CMK (cell line): Measurements from ENCODE around the gene TFAP2E.
"Not testable (repeated sequence)": the region's sequence is repeated elsewhere in the genome, so short reads cannot be mapped to it uniquely, and the experiment has no call there.

Experiments
- DNase-seq: peaks from one replicate; pipeline ENCODE4 v3.0.0-alpha.2; 2010; ENCODE audit warnings: low read depth

The TFAP2E gene

DNA sequence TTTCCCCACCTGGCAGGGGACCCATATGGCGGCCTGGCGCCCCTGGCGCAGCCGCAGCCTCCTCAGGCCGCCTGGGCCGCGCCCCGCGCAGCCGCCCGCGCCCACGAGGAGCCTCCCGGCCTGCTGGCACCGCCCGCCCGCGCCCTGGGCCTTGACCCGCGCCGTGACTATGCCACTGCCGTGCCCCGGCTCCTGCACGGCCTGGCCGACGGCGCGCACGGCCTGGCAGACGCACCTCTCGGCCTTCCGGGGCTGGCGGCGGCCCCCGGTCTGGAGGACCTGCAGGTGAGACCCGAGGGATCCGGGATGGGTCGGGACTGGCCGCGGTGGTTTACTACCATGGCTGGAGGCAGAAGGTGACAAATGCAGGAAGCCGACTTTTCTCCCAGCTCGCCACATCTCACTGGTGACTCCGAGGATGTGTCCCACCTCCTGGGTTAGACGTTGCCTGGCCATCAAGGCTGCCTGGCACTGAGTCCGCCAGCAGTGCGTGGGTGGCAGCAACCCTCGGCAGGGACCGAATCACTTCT, 1.1 kb downstream of the TFAP2E start:
- no peak for DNase-seq

DNA sequence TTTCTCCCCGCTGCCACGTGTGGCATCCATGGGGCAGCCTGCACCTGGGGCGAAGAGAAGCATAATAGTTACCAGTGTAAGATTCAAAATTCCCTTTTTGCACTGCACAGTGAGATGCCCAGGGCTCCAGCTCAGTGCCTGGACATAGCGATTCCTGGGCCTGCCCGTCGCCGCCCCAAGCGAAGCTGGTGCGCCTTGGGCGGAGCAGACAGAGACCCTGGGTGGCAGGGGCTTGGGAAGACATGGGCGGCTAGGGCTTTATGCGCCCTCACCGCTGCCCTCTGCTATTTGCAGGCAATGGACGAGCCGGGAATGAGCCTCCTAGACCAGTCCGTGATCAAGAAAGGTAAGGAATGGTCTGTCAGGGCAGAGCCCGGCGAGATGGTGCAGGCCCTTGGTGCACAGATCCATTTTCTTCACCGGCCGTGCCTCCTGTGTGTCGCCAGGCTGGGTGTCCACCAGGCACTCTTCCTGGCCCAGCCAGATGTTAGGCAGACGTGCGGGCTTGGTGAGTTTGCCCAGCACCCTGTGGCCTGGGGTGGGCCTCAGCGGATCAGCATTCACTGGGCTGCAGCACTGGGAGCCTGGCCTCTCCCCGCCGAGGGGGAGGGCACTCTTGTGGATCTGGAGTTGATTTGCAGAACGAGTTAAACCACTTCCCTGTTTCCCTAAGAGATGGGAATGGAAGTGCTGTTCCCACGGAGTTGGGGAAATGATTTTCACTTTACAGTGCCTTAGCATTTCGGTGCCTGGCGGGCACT, 1.7 kb downstream of the TFAP2E start:
- DNase-seq: no peak

DNA sequence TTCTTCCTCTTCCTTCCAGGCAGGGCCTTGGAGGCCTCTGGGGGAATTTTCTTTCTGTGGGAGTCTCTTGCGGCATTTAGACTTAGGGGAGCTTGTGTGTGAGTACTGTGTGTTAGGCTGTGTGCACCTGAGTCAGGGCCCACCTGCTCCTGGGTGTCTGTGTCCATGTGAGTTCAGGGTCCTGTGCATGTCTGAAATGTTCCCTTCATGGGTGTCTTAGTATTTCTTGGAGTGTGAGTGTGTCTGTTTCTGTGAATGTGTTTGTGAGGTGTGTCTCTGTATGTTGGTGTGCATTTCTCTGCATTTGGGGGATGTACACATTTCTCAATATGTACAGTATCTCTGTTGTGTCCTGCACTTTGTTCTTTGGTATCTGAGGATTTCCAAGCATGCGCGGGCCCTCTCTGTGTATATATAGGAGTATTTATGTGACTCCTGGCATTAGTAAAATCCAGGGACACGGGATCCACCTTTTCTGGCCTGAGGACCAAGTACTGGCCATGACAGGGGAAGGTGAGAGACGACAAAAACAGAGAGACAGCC, 2.4 kb downstream of the TFAP2E start:
- DNase-seq: no peak

DNA sequence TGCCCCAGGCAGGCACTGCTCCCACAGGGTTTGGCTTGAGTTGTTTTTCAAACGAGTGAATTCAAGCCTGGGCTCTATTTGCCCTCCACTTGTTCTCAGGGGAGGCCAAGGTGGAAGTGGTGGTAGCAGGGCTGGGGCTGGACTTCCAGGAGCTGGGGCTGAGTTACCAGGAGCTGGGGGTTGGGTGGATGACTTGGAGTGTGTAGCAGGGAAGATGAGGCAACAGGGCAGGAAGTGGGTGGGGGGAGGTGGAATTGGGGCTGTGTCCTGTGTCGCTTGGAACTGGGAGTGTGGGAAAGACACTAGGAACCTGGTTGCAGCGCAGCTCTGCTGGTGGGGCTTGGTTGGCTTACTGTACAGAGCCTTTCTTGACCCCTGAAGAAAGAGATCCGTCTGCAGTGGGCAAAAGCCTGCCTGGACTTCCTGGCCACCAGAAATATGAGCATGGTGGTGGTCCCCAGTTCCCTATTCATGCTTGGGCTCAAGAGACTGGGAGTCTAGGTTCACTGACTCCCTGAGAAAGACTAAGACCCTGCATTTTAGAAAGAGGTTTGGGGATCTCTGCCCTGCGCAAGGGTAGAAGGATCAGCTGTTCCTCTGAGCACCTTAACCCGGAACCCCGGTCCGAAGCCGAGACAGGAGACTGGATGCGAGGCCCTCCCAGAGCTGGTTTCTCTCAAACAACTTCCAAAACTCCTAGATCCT, 3.1 kb downstream of the TFAP2E start:
- DNase-seq: no peak

DNA sequence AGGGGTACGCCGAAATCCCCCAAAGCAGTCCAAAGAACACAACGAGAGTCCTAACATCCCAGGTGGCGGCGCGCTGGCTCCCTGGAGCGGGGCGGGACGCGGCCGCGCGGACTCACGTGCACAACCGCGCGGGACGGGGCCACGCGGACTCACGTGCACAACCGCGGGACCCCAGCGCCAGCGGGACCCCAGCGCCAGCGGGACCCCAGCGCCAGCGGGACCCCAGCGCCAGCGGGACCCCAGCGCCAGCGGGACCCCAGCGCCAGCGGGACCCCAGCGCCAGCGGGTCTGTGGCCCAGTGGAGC, 3.6 kb downstream of the TFAP2E start:
- DNase-seq: not testable (repeated sequence)

DNA sequence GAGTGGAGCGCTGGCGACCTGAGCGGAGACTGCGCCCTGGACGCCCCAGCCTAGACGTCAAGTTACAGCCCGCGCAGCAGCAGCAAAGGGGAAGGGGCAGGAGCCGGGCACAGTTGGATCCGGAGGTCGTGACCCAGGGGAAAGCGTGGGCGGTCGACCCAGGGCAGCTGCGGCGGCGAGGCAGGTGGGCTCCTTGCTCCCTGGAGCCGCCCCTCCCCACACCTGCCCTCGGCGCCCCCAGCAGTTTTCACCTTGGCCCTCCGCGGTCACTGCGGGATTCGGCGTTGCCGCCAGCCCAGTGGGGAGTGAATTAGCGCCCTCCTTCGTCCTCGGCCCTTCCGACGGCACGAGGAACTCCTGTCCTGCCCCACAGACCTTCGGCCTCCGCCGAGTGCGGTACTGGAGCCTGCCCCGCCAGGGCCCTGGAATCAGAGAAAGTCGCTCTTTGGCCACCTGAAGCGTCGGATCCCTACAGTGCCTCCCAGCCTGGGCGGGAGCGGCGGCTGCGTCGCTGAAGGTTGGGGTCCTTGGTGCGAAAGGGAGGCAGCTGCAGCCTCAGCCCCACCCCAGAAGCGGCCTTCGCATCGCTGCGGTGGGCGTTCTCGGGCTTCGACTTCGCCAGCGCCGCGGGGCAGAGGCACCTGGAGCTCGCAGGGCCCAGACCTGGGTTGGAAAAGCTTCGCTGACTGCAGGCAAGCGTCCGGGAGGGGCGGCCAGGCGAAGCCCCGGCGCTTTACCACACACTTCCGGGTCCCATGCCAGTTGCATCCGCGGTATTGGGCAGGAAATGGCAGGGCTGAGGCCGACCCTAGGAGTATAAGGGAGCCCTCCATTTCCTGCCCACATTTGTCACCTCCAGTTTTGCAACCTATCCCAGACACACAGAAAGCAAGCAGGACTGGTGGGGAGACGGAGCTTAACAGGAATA, 4.2 kb downstream of the TFAP2E start:
- no peak for DNase-seq

DNA sequence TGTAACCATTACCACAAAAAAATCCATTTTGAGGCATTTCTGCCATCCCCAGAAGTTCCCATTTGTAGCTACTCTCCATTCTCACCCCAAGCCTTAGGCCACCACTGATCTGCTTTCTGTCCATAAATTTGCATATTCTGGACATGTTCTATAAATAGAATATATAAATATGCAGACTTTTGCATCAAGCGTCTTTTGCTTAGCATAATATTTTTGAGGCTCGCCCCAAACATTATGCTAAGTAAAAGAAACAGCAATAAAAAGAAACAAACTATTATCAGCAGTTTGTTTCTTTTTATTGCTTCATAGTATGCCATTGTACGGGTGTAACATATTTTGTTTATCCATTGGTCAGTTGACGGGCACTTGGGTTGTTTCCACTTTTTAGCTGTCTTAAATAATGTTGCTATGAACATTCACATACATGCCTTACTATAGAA, 7.9 kb downstream of the TFAP2E start:
- no peak for DNase-seq

DNA sequence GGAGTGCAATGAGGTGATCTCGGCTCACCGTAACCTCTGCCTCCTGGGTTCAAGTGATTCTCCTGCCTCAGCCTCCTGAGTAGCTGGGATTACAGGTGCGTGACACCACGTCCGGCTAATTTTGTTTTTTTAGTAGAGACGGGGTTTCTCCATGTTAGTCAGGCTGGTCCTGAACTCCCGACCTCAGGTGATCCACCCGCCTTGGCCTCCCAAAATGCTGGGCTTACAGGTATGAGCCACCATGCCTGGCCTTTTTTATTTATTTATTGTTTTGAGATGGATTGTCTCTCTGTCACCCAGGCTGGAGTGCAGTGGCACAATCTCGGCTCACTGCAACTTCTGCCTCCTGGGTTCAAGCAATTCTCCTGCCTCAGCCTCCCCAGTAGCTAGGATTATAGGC, 8.5 kb downstream of the TFAP2E start:
- DNase-seq: not testable (repeated sequence)

DNA sequence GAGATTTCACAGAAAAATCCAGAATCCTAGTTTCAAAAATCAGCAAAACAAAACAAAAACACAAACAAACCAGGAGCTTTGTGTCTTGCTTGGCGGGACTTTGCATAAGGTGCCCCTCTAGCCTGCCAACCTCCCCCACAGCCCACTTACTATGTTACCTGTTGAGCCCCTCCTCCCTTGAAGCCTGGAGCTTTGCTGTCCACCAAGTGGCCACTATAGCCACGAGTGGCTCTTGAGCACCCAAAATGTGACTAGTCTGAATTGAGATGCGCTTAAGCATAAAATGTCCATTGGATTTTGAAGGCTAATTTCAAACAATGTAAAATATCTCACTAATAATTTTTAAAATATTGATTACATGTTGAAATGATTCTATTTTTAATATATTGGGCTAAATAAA, 12.2 kb downstream of the TFAP2E start:
- no peak for DNase-seq

DNA sequence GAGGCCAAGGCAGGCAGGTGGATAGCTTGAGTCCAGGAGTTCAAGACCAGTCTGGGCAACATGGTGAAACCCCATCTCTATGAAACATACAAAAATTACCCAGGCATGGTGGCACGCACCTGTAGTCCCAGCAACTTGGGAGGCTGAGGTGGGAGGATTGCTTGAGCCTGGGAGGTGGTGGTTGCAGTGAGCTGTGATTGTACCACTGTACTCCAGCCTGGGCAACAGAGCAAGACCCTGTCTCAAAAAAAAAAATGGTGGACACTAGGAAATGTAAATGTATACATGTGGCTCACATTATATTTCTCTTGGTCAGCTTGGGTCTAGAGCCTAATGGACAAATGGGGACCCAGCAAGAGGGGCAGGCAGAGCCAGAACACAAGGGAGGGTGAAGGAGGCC, 12.7 kb downstream of the TFAP2E start:
- DNase-seq: not testable (repeated sequence)

DNA sequence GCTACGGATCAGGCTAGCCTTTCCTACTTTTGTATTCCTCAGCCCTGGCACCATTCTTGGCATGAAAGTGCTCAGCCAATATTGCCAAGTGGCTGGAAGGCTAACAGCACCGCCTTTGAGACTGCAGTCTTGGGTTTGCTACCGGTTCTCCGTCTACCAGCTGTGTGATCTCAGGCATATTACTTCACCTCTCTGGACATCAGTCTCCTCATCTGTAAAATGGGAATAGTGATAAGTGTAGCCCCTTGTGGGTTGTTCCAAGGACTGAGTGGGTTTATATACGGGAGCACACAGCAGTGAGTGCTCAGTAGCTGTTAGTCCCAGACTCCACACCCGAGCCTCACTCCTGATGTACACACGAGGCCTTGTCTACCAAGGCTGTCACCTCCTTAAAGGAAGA, 13.7 kb downstream of the TFAP2E start:
- no peak for DNase-seq

DNA sequence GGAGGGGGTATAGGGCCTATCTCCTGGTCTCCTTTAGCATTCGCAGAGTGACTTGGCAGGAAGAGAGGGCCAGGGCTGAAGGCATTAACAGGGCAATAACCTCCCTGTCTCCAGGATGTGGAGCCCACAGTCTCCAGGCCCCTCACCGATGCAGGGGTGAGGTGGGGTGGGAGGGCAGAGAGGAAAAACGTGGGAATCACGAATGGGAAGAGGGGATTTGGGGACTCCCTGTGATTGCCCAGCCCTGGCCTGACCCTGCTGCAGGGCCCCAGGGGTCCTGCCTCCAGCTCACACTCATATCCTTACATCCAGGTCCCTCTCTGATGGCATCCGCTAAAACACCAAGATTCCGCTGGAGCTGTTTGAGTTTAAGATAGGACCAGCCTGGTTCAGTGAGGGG, 14.6 kb downstream of the TFAP2E start:
- no peak for DNase-seq

DNA sequence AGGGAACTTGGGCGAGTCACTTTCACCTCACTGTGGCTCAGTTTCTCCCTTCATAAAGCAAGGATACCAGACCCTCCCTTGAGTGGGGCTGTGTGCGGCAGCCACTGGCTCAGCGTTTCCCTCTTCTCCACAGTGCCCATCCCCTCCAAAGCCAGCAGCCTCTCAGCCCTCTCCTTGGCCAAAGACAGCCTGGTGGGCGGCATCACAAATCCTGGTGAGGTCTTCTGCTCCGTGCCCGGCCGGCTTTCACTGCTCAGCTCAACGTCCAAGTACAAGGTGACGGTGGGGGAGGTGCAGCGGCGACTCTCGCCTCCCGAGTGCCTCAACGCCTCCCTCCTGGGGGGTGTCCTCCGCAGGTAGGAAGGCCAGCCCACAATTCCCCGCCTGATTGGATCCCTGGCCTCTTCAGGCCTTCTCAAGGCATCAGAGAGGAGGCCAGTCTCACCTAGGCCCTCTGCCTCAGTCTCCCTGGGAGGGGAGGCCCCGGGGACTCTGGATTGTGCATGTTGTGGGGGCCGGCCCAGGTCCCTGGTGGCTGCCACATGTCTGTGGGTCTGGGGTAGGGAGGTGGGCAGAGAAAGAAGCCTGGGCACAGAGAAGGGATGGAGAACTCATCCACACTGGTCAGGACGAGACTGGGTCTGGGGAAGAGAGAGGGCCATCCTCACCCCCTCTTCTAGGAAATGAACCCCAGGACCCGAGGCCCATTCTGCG, 15.2 kb downstream of the TFAP2E start:
- no peak for DNase-seq

DNA sequence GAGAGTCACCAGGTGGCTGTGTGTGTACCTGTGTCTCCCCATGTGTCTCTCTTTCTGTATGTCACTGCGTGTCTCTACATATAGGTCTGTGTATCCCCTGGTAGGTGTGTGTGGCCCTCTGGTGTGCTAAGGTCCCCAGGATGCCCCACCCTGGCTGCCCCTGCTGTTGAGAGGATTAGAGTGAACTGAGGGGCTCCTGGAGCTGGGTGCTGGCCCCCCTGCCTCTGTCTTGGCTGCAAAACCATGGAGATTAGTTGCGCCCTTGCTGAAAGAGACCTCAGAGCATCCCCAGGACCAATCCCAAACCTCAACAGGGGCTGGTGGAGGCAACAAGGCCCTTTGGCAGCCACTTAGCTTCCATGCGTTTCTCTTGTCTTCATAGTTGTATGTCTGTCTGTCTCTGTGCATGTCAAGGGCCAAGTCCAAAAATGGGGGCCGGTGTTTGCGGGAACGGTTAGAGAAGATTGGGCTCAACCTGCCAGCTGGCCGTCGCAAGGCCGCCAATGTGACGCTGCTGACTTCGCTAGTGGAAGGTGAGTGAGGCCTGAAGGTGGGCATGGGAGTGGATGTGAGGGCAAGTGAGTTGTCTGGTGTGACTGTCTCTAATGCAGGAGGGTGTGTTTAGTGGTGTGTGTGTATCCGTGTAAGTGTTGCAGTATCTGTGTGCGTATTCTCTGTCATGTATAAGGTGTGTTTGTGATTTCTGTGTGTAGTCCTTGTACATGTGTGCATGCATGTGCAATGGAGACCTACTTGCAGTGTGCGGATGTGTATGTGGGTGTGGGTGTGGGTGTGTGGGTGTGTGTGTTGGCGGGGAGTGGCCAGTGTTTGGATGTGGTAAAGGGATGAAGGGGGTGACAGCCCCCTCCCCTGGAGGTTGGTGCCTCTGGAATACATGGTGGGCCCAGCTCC, 16.7 kb downstream of the TFAP2E start:
- DNase-seq: no peak

DNA sequence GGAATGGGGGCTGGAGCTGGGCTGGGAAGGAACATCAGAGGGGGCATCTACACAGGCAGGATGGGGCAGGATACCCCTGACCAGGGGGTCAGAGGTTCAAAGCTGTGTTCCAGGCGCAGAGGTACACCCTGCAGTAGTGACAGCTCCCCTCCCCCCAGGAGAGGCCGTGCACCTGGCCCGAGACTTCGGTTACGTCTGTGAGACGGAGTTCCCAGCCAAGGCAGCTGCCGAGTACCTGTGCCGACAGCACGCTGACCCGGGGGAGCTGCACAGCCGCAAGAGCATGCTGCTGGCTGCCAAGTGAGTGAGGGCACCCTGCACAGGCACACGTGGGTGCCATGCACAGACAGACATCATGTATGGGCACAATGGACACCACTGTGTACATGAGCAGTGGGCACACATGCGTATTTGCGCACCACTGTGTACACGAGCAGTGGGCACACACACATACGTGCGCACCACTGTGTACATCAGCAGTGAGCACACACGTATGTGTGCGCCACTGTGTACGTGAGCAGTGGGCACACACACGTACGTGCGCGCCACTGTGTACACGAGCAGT, 17.4 kb downstream of the TFAP2E start:
- DNase-seq: no peak

DNA sequence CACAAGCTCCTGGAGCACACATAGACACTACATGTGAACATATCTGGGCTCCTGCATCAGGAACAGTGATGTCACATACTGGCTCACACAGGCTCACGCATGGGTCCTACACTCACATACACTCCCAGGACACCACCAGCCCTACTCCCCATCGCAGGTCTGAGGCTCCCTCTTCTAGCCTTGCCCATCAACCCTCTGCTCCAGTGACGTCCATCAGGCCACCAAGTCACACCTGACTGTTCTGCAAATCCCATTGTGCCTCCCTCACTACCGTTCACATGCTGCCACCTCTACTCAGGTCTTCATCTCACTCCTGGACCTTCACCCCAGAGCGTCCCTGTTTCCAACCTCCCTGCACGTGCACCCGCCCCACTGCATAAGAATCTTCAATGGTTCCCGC, 18.1 kb downstream of the TFAP2E start:
- DNase-seq: no peak

DNA sequence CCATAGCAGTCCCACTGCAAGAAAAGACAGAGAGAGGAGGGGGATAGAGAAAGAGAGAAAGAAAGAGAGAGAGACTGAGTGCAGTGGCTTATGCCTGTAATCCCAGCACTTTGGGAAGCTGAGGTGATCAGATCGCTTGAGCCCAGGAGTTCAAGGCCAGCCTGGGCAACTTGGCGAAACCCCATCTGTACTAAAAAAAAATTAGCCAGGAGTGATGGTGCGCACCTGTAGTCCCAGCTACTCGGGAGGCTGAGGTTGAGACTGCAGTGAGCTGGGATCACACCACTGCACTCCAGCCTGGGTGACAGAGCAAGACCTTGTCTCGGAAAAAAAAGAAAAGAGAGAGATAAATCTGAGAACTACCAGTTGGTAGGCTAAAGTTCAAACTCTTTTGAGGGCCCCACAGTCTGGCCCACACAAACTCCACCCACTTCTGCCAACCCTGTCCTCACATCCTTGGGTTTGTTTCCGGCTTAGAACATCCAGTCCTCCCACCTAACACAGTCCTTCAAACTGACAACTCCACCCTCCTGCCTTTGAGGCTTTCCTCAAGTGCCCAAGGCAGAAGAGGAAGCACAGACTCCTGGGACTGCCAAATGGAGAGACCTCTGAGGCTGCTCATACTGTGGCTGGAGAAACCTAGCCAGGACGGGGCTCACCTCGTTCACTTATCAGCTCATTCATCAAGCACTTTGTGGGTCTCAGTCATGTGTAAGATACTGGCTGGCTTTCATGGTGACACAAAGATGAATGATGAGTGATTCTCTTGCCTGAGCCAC, 20.1 kb downstream of the TFAP2E start:
- DNase-seq: peak; percentile 35

DNA sequence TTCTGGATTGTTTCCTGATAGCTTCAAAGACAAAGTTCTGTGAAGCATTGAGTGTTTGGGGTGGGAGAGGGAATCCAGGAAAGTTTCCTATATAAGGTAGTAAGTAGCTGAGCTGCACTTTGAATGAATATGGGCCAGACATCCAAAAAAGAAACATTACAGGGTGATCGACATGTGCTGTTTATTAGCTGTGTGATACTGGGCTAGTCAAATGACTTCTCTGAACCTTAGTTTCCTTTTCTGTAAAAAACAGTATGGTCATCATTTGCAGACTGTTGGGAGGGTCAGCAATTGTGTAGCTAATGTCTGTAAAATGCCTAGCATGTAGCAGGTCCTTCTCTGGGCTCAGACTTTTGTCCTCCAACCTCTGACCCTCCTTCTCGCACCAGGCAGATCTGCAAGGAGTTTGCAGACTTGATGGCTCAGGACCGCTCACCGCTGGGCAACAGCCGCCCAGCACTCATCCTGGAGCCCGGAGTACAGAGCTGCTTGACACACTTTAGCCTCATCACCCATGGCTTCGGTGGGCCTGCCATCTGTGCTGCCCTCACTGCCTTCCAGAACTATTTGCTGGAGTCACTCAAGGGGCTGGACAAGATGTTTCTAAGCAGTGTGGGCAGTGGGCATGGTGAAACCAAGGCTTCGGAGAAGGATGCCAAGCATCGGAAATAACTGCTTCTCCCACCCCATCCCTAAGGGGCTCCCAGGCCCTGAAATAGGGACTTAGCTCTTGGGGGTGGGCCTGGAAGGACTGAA, 21.1 kb downstream of the TFAP2E start:
- DNase-seq: no peak

DNA sequence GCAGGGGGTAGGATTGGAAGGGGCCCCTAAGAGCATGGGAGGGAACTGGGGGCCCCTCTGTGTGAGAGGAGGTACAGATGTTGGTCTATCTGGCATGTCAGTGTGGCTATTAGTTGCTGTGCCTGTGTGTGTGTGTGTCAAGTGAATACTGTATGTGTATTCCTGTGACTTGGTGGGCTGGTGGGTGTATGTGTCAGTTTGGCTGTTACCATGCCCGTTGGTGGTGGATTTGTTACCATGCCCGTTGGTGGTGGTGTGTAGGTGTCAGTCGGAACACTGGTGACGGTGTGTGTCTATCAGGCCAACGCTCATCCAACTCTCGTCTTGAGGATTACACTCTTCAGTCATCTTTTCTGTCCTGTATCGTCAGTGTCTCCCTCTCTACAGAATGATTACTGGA, 22.6 kb downstream of the TFAP2E start:
- DNase-seq: no peak
